ENCODE data around the gene NHLH1.

DNA sequence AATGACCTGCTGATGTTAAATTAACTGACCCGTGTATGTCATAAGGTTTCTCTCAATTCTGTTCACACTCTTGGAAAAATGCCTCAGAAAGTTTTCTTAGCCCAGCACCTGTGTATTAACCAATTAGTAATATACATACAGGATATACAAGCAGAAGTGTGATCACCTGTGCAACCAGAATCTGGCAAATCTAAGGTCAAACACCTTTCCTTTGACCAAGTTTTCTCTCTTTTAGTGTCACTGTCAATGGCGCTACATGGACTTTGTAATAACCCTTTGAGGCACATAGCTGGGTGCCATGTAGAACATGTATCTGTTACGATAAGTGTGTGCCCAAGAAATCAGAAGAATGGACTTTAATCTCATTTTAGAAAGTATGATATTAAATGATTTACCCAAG lies 22.6 kb upstream of the NHLH1 start:
- TF ChIP-seq, protein P1, sequence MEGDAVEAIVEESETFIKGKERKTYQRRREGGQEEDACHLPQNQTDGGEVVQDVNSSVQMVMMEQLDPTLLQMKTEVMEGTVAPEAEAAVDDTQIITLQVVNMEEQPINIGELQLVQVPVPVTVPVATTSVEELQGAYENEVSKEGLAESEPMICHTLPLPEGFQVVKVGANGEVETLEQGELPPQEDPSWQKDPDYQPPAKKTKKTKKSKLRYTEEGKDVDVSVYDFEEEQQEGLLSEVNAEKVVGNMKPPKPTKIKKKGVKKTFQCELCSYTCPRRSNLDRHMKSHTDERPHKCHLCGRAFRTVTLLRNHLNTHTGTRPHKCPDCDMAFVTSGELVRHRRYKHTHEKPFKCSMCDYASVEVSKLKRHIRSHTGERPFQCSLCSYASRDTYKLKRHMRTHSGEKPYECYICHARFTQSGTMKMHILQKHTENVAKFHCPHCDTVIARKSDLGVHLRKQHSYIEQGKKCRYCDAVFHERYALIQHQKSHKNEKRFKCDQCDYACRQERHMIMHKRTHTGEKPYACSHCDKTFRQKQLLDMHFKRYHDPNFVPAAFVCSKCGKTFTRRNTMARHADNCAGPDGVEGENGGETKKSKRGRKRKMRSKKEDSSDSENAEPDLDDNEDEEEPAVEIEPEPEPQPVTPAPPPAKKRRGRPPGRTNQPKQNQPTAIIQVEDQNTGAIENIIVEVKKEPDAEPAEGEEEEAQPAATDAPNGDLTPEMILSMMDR (IDR thresholded peaks at IDR 0.05; ENCODE audit: low read length): no peak
- no peak for TF ChIP-seq EZH2 (IDR thresholded peaks at IDR 0.05; ENCODE audit: borderline replicate concordance, low read length)

Data from OCI-LY1 (cell line).